GM12878 (cell line): ENCODE results near the gene BEST2. TPM values are rescaled to one million over a fixed set of nuclear protein-coding genes. Genes with fewer than 3 reads are reported as not detected.

Experiments
- ATAC-seq: fragments of 200-7000 bp; cut with Tn5 transposase; 3 replicates; pipeline ENCODE4 v1.9.1; 2020; ENCODE audit warnings: mild to moderate bottlenecking, moderate library complexity
- BruUV-seq: library from RNA; stranded (reverse); fragments of 400-500 nt; replicated peaks from 2 replicates; lab custom pipeline; 2021; lab: Mats Ljungman, UMichigan
- CTCF ChIA-PET: fragments of 300-600 bp; sonication (Branson Sonifier 250); formaldehyde crosslinking; extraction: SDS; loops from one replicate; lab custom pipeline; 2021; ENCODE audit warnings: inconsistent platforms; lab: Yijun Ruan, JAX
- POLR2A ChIA-PET: fragments of 350-600 bp; formaldehyde crosslinking; extraction: SDS; loops from one replicate; lab custom pipeline; 2021; ENCODE audit warnings: inconsistent platforms; lab: Charles Lee
- RAD21 ChIA-PET: fragments of 300-600 bp; sonication (Branson Sonifier 250); formaldehyde crosslinking; loops from one replicate; lab custom pipeline; 2023; ENCODE audit warnings: antibody characterized with exemption; ENCODE audit not compliant: unreplicated experiment; lab: Charles Lee
- SMC1A ChIA-PET: fragments of 300-600 bp; sonication (Branson Sonifier 250); formaldehyde crosslinking; loops from one replicate; lab custom pipeline; 2023; ENCODE audit not compliant: unreplicated experiment, uncharacterized antibody; lab: Charles Lee
- DNase-seq: peaks from one replicate; pipeline ENCODE4 v3.0.0-alpha.2; 2011; ENCODE audit warnings: low read depth, low spot score
- FAIRE-seq: peaks from 3 replicates; lab custom pipeline; 2011; peaks lifted over from hg19 to GRCh38; lab: Jason Lieb, UNC
- H2AFZ ChIP-seq: 2 replicates; pipeline ENCODE4 v1.6.0; 2011; ENCODE audit warnings: low read depth, low read length, control low read depth; ENCODE audit not compliant: control insufficient read depth
- H3K27ac ChIP-seq: 2 replicates; pipeline ENCODE4 v1.5.1; 2011; ENCODE audit warnings: control low read depth; ENCODE audit not compliant: control insufficient read depth, insufficient read depth
- H3K27me3 ChIP-seq, 2 experiments: replicated peaks in 1 of 2; 2 replicates each; pipeline versions ENCODE4 v1.6.0 to v1.6.1; 2011; ENCODE audit warnings: low read length in 1 of 2; ENCODE audit not compliant: control insufficient read depth in 2 of 2, insufficient read depth in 2 of 2
- H3K36me3 ChIP-seq, 2 experiments: 2 replicates each; pipeline ENCODE4 v1.5.1; 2011; ENCODE audit warnings: low read length in 1 of 2; ENCODE audit not compliant: control insufficient read depth in 2 of 2, insufficient read depth in 2 of 2
- H3K4me1 ChIP-seq: 2 replicates; pipeline ENCODE4 v1.6.1; 2011; ENCODE audit warnings: mild to moderate bottlenecking, low read length, moderate library complexity, mixed read lengths; ENCODE audit not compliant: control insufficient read depth, insufficient read depth
- H3K4me2 ChIP-seq: 2 replicates; pipeline ENCODE4 v1.6.0; 2011; ENCODE audit warnings: control low read depth; ENCODE audit not compliant: control insufficient read depth, insufficient read depth
- H3K4me3 ChIP-seq: fragments of 200-600 bp; sonication (generic); 2 replicates; pipeline ENCODE4 v1.5.1; 2016
- H3K79me2 ChIP-seq: 2 replicates; pipeline ENCODE4 v1.6.0; 2011; ENCODE audit warnings: low read length; ENCODE audit not compliant: control insufficient read depth, insufficient read depth
- H3K9ac ChIP-seq: 2 replicates; pipeline ENCODE4 v1.8.0; 2011; ENCODE audit warnings: low read length, control low read depth, mixed read lengths; ENCODE audit not compliant: control insufficient read depth, insufficient read depth
- H3K9me3 ChIP-seq: replicated peaks from 3 replicates; pipeline ENCODE4 v1.5.1; 2011; ENCODE audit warnings: mild to moderate bottlenecking, low read length; ENCODE audit not compliant: control insufficient read depth, insufficient read depth
- H4K20me1 ChIP-seq: 2 replicates; pipeline ENCODE4 v1.6.0; 2011; ENCODE audit not compliant: control insufficient read depth, insufficient read depth
- E4F1 ChIP-seq: fragments of 450-650 bp; IDR thresholded peaks from 2 replicates; pipeline ENCODE4 v1.6.1; 2018; ENCODE audit warnings: borderline replicate concordance, mild to moderate bottlenecking; ENCODE audit not compliant: partially characterized antibody
- HDAC6 ChIP-seq: fragments of 200-600 bp; sonication (generic); IDR thresholded peaks from one replicate; pipeline ENCODE4 v1.8.0; 2017; ENCODE audit warnings: antibody characterized with exemption; ENCODE audit not compliant: unreplicated experiment
- TCF7 ChIP-seq: IDR thresholded peaks from 2 replicates; pipeline ENCODE4 v1.6.1; 2014; ENCODE audit warnings: antibody characterized with exemption, borderline replicate concordance
- ZNF592 ChIP-seq: fragments of 450-650 bp; IDR thresholded peaks from 2 replicates; pipeline ENCODE4 v1.6.1; 2017; ENCODE audit warnings: mild to moderate bottlenecking, moderate library complexity
- WGBS: methylation state at CpG from one replicate; pipeline ENCODE4 v1.1.6; 2016; ENCODE audit warnings: low lambda C conversion rate; ENCODE audit not compliant: insufficient replicate concordance, insufficient coverage; ENCODE audit errors: missing lambda C conversion rate; 5-methylcytosine and 5-hydroxymethylcytosine counted together
- in situ Hi-C: fragments of 300-500 bp; cut with MboI; formaldehyde crosslinking; loops from 9 replicates; pipeline ENCODE4 v1.14.3; 2018; ENCODE audit warnings: mixed read lengths
- intact Hi-C: fragments of 100-400 bp; cut with micrococcal nuclease; formaldehyde crosslinking; loops from one replicate; pipeline ENCODE4 v1.14.2; 2022; ENCODE audit not compliant: unreplicated experiment
- polyA plus RNA-seq, 11 experiments: library from polyadenylated mRNA; depleted of rRNA in 4 of 11; unstranded in 6 of 11; stranded (reverse) in 5 of 11; fragments of >200 nt; fragmentation: Nextera tagmentation in 4 of 11; fragmentation: Illumina TruSeq in 1 of 11; extraction: Ambion mirVana in 4 of 11; extraction: Trizol in 1 of 11; gene quantifications; 1 replicate in 1 of 11; 2 replicates in 10 of 11; pipeline versions ENCODE4 v1.2.1 to v1.2.3, GENCODE V29; 2011 to 2016; ENCODE audit warnings: inconsistent platforms in 2 of 11, missing spikeins in 2 of 11, low read depth in 1 of 11
- total RNA-seq, 4 experiments: library from RNA; depleted of rRNA in 3 of 4; stranded (reverse); fragments of >200 nt in 3 of 4; fragmentation: Illumina TruSeq in 1 of 4; extraction: Trizol in 1 of 4; gene quantifications; 2 replicates each; pipeline versions ENCODE4 v1.2.1 to v1.2.3, GENCODE V29; 2013 to 2021

Gene BEST2
- total and polyA plus RNA-seq, 10 of the 15 experiments (the other 5 are each of a cell fraction or from before 2014, with no cell fraction given) = not detected

- Histone ChIP-seq H2AFZ (no peak overlapping the region), H3K27me3 (no peaks in the 10 kb centered on the region; a peak in 1 of 4 replicates), H3K27ac (no peak overlapping the region), H4K20me1 (no peaks in the 10 kb centered on the region), H3K36me3 (no peaks in the 10 kb centered on the region), H3K4me2 (no peak overlapping the region), H3K9me3 (no peaks in the 10 kb centered on the region), H3K79me2 (no peaks in the 10 kb centered on the region), H3K4me1 (no peaks in the 10 kb centered on the region; the same call in 1 of the 2 replicates), H3K9ac (no peak overlapping the region), H3K4me3 (no peak overlapping the region)
- ChIA-PET RAD21 (interaction anchor here (9.0 kb wide), 1 partner anchor 84 kb away, joined by 76 read pairs; no protein-coding TSS in a partner anchor), POLR2A (interaction anchor here (1.7 kb wide), 1 partner anchor 10 kb away, joined by 4 read pairs; no protein-coding TSS in a partner anchor), CTCF (interaction anchor here (1.3 to 17.0 kb wide), 6 partner anchors 8 to 84 kb away, joined by 3 to 426 read pairs (median 32); partner anchors contain the start of genes HOOK2, JUNB, PRDX2 and THSD8), SMC1A (interaction anchor here (0.9 to 1.7 kb wide), 4 partner anchors 33 to 85 kb away, joined by 3 to 4 read pairs (median 4); no protein-coding TSS in a partner anchor)
- FAIRE-seq = no peak
- intact Hi-C loops (no loop called here), in situ Hi-C loops (loop anchor here (5.0 kb wide), 1 partner anchor 34 kb away; no protein-coding TSS in a partner anchor)
- no peak for DNase-seq
- no TSS peak for BruUV-seq
- TF ChIP-seq E4F1 = no peak
- TF ChIP-seq HDAC6 = no peak
- no peak for TF ChIP-seq TCF7
- no peak for TF ChIP-seq ZNF592
- WGBS = 94% methylated on average over 11 of the region's 11 CpGs
- ATAC-seq = no peak
Measured at GRCh38 chr19:12763100-12763499, 11.5 kb downstream of the BEST2 start.
